Measurements from ENCODE around the gene AADAC.
A peak's percentile ranks its signal among the peaks of the same experiment; 100 is the strongest.
"Not testable (repeated sequence)": the region's sequence is repeated elsewhere in the genome, so short reads cannot be mapped to it uniquely, and the experiment has no call there.

The AADAC gene, protein sequence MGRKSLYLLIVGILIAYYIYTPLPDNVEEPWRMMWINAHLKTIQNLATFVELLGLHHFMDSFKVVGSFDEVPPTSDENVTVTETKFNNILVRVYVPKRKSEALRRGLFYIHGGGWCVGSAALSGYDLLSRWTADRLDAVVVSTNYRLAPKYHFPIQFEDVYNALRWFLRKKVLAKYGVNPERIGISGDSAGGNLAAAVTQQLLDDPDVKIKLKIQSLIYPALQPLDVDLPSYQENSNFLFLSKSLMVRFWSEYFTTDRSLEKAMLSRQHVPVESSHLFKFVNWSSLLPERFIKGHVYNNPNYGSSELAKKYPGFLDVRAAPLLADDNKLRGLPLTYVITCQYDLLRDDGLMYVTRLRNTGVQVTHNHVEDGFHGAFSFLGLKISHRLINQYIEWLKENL

DNA sequence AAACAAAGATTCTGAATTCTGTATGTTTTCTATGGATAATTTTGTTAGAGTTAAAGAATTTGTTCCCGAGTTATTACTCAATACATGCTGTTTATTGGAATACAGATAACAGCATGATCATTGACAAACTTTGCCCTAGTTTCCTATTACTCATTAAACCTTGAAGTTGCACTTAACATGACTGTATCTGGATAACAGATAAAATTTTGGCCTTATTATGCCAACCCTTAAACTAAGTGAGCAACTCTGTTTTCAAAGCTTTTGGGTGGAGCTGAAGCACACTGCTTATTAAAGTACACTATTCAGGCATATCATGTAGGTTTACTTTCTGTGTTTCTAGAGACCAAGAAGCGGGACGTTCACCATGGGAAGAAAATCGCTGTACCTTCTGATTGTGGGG lies at the start of gene AADAC:
TSS of gene AADAC (plus strand) at position 318 of the 400 bp plus-strand sequence. CDS start at position 365, 47 bp downstream.
- H3K27ac ChIP-seq = no peak within 1 kb of the TSS
- in situ Hi-C loops (cut with HindIII; ENCODE audit: low pct_ligation_motif_present, low sequenced_read_pairs) = no loop called here
- H3K36me3 ChIP-seq (replicated peaks) = peaks cover 20% of the 10 kb centered on the region
- no peak for DNase-seq
- H3K27me3 ChIP-seq (replicated peaks) = no peaks in the 10 kb centered on the region
- TF ChIP-seq, protein P1, sequence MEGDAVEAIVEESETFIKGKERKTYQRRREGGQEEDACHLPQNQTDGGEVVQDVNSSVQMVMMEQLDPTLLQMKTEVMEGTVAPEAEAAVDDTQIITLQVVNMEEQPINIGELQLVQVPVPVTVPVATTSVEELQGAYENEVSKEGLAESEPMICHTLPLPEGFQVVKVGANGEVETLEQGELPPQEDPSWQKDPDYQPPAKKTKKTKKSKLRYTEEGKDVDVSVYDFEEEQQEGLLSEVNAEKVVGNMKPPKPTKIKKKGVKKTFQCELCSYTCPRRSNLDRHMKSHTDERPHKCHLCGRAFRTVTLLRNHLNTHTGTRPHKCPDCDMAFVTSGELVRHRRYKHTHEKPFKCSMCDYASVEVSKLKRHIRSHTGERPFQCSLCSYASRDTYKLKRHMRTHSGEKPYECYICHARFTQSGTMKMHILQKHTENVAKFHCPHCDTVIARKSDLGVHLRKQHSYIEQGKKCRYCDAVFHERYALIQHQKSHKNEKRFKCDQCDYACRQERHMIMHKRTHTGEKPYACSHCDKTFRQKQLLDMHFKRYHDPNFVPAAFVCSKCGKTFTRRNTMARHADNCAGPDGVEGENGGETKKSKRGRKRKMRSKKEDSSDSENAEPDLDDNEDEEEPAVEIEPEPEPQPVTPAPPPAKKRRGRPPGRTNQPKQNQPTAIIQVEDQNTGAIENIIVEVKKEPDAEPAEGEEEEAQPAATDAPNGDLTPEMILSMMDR (IDR thresholded peaks at IDR 0.05; ENCODE audit: low read depth, low read length, missing control alignments) = no peak
- no peak within 1 kb of the TSS for H3K4me3 ChIP-seq (ENCODE audit: low read depth, low read length)

DNA sequence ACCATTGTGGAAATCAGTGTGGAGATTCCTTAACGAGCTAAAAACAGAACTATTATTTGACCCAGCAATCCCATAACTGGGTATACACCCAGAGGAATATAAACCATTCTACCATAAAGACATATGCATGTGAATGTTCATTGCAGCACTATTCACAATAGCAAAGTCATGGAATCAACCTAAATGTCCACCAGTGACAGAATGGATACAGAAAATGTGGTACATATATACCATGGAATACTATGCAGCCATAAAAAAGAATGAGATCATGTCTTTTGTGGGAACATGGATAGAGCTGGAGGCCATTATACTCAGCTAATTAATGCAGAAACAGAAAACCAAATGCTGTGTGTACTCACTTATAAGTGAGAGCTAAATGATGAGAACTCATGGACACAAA lies 49.2 kb upstream of the AADAC start:
- H3K27me3 ChIP-seq (replicated peaks); H3K27ac ChIP-seq; H3K36me3 ChIP-seq (replicated peaks); in situ Hi-C loops (cut with HindIII; ENCODE audit: low pct_ligation_motif_present, low sequenced_read_pairs); DNase-seq; H3K4me3 ChIP-seq (ENCODE audit: low read depth, low read length): not testable (repeated sequence)

DNA sequence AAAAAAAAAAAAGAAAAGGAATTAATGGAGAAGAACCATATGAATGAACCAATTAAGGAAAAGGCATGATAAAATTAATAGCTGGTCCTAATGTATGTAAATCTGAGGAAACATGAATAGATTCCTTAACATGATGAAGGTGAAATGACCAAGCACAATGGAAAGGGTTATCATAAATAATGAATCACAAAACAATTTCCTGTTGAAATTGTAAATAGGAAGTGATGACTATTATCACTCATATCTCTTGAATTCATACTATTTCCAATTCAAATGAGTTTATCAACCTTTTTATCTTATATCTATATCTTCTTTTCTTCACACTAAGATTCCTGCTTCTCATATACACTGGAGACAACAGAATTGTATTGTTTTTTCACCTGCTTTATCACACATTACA lies 48.2 kb upstream of the AADAC start:
- no peak for DNase-seq
- Histone ChIP-seq H3K27ac (peak overlapping the region; percentile 86), H3K27me3 (replicated peaks) (no peaks in the 10 kb centered on the region), H3K4me3 (ENCODE audit: low read depth, low read length) (no peak overlapping the region), H3K36me3 (replicated peaks) (no peaks in the 10 kb centered on the region)
- TF ChIP-seq, protein P1 (IDR thresholded peaks at IDR 0.05; ENCODE audit: low read depth, low read length, missing control alignments) = no peak
- in situ Hi-C loops (cut with HindIII; ENCODE audit: low pct_ligation_motif_present, low sequenced_read_pairs) = no loop called here

- H3K36me3 ChIP-seq (replicated peaks) = no peaks in the 10 kb centered on the region
- peak overlapping the region; percentile 23 for H3K4me3 ChIP-seq (ENCODE audit: low read depth, low read length)
Observed at GRCh38 chr3:151766454-151766853, 47.5 kb upstream of the AADAC start.

GRCh38 chr3:151768393-151768930 lies 45.5 kb upstream of the AADAC start:
- H3K27me3 ChIP-seq (replicated peaks) = no peaks in the 10 kb centered on the region
- in situ Hi-C loops (cut with HindIII; ENCODE audit: low pct_ligation_motif_present, low sequenced_read_pairs) = no loop called here
- peak overlapping the region; percentile 86 for H3K27ac ChIP-seq
- peaks cover 2% of the 10 kb centered on the region for H3K36me3 ChIP-seq (replicated peaks)
- TF ChIP-seq, protein P1 (IDR thresholded peaks at IDR 0.05; ENCODE audit: low read depth, low read length, missing control alignments) = no peak
- peak overlapping the region; percentile 7 for H3K4me3 ChIP-seq (ENCODE audit: low read depth, low read length)
- peak; percentile 31 for DNase-seq

More at GRCh38 chr3:151766454-151766853, 47.5 kb upstream of the AADAC start:
- Histone ChIP-seq H3K27me3 (replicated peaks) (no peaks in the 10 kb centered on the region), H3K27ac (peak overlapping the region; percentile 86)
- peak; percentile 79 for DNase-seq
- TF ChIP-seq, protein P1 (IDR thresholded peaks at IDR 0.05; ENCODE audit: low read depth, low read length, missing control alignments) = no peak
- in situ Hi-C loops (cut with HindIII; ENCODE audit: low pct_ligation_motif_present, low sequenced_read_pairs) = no loop called here

GRCh38 chr3:151769175-151769574 lies 44.7 kb upstream of the AADAC start:
- in situ Hi-C loops (cut with HindIII; ENCODE audit: low pct_ligation_motif_present, low sequenced_read_pairs) = no loop called here
- TF ChIP-seq, protein P1 (IDR thresholded peaks at IDR 0.05; ENCODE audit: low read depth, low read length, missing control alignments) = no peak
- DNase-seq = no peak

More at GRCh38 chr3:151769175-151769574, 44.7 kb upstream of the AADAC start:
- Histone ChIP-seq H3K27me3 (replicated peaks) (no peaks in the 10 kb centered on the region), H3K27ac (peak overlapping the region; percentile 86), H3K36me3 (replicated peaks) (peaks cover 2% of the 10 kb centered on the region), H3K4me3 (ENCODE audit: low read depth, low read length) (no peak overlapping the region)

All from brain microvascular endothelial cell (primary cell).